ENCODE results near the gene USP25. TPM values are rescaled to one million over a fixed set of nuclear protein-coding genes. Genes with fewer than 3 reads are reported as not detected.

USP25 gene
- polyA plus RNA-seq, 2 donors, result 10.4 to 10.8 TPM

DNA sequence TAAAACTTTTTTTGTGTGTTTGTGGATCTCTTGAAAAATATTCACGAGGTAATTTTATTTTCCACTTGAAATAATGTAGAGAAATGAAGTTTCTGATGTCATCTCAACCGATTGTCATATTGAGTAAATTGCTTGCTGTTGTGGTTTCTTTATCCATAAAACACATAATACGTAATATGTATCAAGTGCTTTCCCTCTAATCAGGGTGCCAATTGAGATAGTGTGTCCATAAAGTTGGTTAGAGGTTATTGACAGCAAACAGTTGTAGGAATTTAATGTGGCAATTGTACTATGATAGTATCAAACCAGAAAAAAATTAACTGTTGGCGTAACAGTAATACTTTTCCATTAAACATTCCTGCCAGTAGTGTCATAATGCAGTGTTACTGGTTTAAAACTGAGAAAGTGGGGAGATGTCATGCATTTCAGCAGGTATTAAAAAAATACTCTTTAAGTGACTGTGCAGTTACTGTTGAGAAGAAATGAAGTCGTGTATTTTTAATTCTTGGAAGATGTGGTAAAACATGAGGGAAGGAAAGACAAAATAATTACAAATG lies 38.3 kb downstream of the USP25 start:
- H3K4me3 ChIP-seq (ENCODE audit: low read depth in 1 of 2, low read length in 2 of 2), result no peak overlapping the region
- H3K9me3 ChIP-seq (ENCODE audit: control insufficient read depth in 2 of 2, insufficient read depth in 1 of 2, low read depth in 1 of 2, low read length in 1 of 2), result no peaks in the 10 kb centered on the region
- H3K27me3 ChIP-seq (ENCODE audit: control insufficient read depth in 1 of 2, insufficient read depth in 2 of 2, low read length in 2 of 2), result no peaks in the 10 kb centered on the region
- no peak overlapping the region for H3K27ac ChIP-seq (ENCODE audit: low read depth in 2 of 2, low read length in 1 of 2)
- peaks cover 0 to 2% of the 10 kb centered on the region in 2 donors for H3K4me1 ChIP-seq (ENCODE audit: control insufficient read depth in 2 of 2, insufficient read depth in 2 of 2, low read length in 1 of 2)
- WGBS, 2 donors, result 76 to 88% methylated on average over 5 of the region's 5 CpGs
- H3K36me3 ChIP-seq (ENCODE audit: control insufficient read depth in 2 of 2, insufficient read depth in 2 of 2, low read length in 1 of 2), result no peaks in the 10 kb centered on the region

DNA sequence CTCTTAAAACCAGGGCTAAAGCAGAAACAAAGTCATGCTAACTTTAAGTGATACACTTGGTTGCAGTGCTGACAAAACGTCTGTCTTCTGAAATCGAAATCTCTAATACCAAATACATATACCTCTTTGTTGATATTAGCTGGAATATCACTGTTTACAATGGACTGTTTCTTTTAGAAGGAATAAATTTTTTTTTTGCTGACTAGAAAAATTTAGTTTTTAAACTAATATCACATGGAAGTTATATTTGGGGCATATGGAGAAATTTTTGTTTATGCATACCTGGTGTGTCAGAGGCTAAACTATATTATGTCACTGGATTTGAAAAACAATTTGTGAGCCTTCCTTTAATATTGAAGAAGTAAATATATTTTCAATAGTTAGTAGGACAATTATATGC lies 39.1 kb downstream of the USP25 start:
- no peak overlapping the region for H3K4me3 ChIP-seq (ENCODE audit: low read depth in 1 of 2, low read length in 2 of 2)
- H3K4me1 ChIP-seq (ENCODE audit: control insufficient read depth in 2 of 2, insufficient read depth in 2 of 2, low read length in 1 of 2), result peaks cover 0 to 2% of the 10 kb centered on the region in 2 donors

DNA sequence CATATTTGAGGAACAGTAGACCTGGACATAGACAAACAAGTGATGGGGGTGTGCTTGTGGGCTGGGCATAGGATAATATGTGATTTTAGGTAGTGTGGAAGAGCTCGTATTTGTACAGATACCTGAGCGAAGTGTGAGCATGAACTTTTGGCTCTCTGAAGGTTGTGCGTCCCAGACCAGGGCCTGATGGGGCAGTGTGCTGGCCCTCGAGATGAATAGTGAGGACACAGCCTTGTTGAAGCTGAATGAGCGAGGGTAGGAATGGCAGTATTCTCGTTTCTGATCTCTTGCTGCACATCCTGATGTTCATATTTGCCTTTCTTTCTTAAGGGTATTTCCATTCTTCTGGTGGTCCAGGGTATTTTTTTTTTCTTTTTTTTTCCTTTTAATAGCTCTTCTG lies 41.5 kb downstream of the USP25 start:
- Histone ChIP-seq H3K27me3 (ENCODE audit: control insufficient read depth in 1 of 2, insufficient read depth in 2 of 2, low read length in 2 of 2) (no peaks in the 10 kb centered on the region), H3K4me1 (ENCODE audit: control insufficient read depth in 2 of 2, insufficient read depth in 2 of 2, low read length in 1 of 2) (peaks cover 0 to 2% of the 10 kb centered on the region in 2 donors), H3K4me3 (ENCODE audit: low read depth in 1 of 2, low read length in 2 of 2) (no peak overlapping the region), H3K9me3 (ENCODE audit: control insufficient read depth in 2 of 2, insufficient read depth in 1 of 2, low read depth in 1 of 2, low read length in 1 of 2) (no peaks in the 10 kb centered on the region), H3K27ac (ENCODE audit: low read depth in 2 of 2, low read length in 1 of 2) (no peak overlapping the region), H3K36me3 (ENCODE audit: control insufficient read depth in 2 of 2, insufficient read depth in 2 of 2, low read length in 1 of 2) (no peaks in the 10 kb centered on the region)
- 97% methylated on average over 6 of the region's 6 CpGs for WGBS, 2 donors

More for the DNA sequence above, 39.1 kb downstream of the USP25 start:
- Histone ChIP-seq H3K27me3 (ENCODE audit: control insufficient read depth in 1 of 2, insufficient read depth in 2 of 2, low read length in 2 of 2) (no peaks in the 10 kb centered on the region), H3K27ac (ENCODE audit: low read depth in 2 of 2, low read length in 1 of 2) (no peak overlapping the region), H3K36me3 (ENCODE audit: control insufficient read depth in 2 of 2, insufficient read depth in 2 of 2, low read length in 1 of 2) (no peaks in the 10 kb centered on the region), H3K9me3 (ENCODE audit: control insufficient read depth in 2 of 2, insufficient read depth in 1 of 2, low read depth in 1 of 2, low read length in 1 of 2) (no peaks in the 10 kb centered on the region)
- 75 to 79% methylated on average over 2 of the region's 2 CpGs for WGBS, 2 donors

GRCh38 chr21:15772654-15773053 lies 42.9 kb downstream of the USP25 start:
- Histone ChIP-seq H3K4me3 (ENCODE audit: low read depth in 1 of 2, low read length in 2 of 2) (no peak overlapping the region), H3K4me1 (ENCODE audit: control insufficient read depth in 2 of 2, insufficient read depth in 2 of 2, low read length in 1 of 2) (peaks cover 0 to 2% of the 10 kb centered on the region in 2 donors), H3K36me3 (ENCODE audit: control insufficient read depth in 2 of 2, insufficient read depth in 2 of 2, low read length in 1 of 2) (no peaks in the 10 kb centered on the region), H3K27me3 (ENCODE audit: control insufficient read depth in 1 of 2, insufficient read depth in 2 of 2, low read length in 2 of 2) (no peaks in the 10 kb centered on the region), H3K9me3 (ENCODE audit: control insufficient read depth in 2 of 2, insufficient read depth in 1 of 2, low read depth in 1 of 2, low read length in 1 of 2) (no peaks in the 10 kb centered on the region), H3K27ac (ENCODE audit: low read depth in 2 of 2, low read length in 1 of 2) (no peak overlapping the region)
- WGBS, 2 donors, result 75 to 96% methylated on average over 3 of the region's 3 CpGs

DNA sequence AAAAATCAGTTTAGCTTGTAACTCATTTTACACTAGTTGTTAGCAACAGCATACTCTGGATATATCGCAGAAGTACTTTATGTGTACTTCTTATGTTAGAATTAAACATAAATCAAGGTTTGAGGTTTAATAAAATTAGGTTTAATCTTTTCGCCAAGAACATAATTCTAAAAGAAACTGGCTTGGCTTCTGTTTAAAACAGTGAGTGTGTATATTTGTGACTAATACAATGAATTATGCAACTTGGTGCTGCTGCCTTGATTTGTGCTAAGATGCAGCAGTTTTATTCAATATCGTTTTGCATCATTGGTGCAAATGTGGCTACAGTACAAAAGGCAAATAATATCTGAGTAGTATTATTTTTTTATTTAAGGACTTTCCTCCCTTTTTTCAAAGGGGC lies 44.8 kb downstream of the USP25 start:
- no peak overlapping the region for H3K4me3 ChIP-seq (ENCODE audit: low read depth in 1 of 2, low read length in 2 of 2)
- no peaks in the 10 kb centered on the region for H3K36me3 ChIP-seq (ENCODE audit: control insufficient read depth in 2 of 2, insufficient read depth in 2 of 2, low read length in 1 of 2)
- H3K27ac ChIP-seq (ENCODE audit: low read depth in 2 of 2, low read length in 1 of 2), result no peak overlapping the region
- H3K27me3 ChIP-seq (ENCODE audit: control insufficient read depth in 1 of 2, insufficient read depth in 2 of 2, low read length in 2 of 2), result no peaks in the 10 kb centered on the region
- H3K4me1 ChIP-seq (ENCODE audit: control insufficient read depth in 2 of 2, insufficient read depth in 2 of 2, low read length in 1 of 2), result peaks cover 0 to 2% of the 10 kb centered on the region in 2 donors
- 48 to 58% methylated on average over 3 of the region's 3 CpGs for WGBS, 2 donors
- no peaks in the 10 kb centered on the region for H3K9me3 ChIP-seq (ENCODE audit: control insufficient read depth in 2 of 2, insufficient read depth in 1 of 2, low read depth in 1 of 2, low read length in 1 of 2)

GRCh38 chr21:15775291-15775690 lies 45.5 kb downstream of the USP25 start:
- H3K27ac ChIP-seq (ENCODE audit: low read depth in 2 of 2, low read length in 1 of 2), result no peak overlapping the region
- WGBS, 2 donors, result 91 to 97% methylated on average over 4 of the region's 4 CpGs
- no peaks in the 10 kb centered on the region for H3K36me3 ChIP-seq (ENCODE audit: control insufficient read depth in 2 of 2, insufficient read depth in 2 of 2, low read length in 1 of 2)
- no peak overlapping the region for H3K4me3 ChIP-seq (ENCODE audit: low read depth in 1 of 2, low read length in 2 of 2)
- H3K27me3 ChIP-seq (ENCODE audit: control insufficient read depth in 1 of 2, insufficient read depth in 2 of 2, low read length in 2 of 2), result no peaks in the 10 kb centered on the region
- peaks cover 0 to 2% of the 10 kb centered on the region in 2 donors for H3K4me1 ChIP-seq (ENCODE audit: control insufficient read depth in 2 of 2, insufficient read depth in 2 of 2, low read length in 1 of 2)
- no peaks in the 10 kb centered on the region for H3K9me3 ChIP-seq (ENCODE audit: control insufficient read depth in 2 of 2, insufficient read depth in 1 of 2, low read depth in 1 of 2, low read length in 1 of 2)

DNA sequence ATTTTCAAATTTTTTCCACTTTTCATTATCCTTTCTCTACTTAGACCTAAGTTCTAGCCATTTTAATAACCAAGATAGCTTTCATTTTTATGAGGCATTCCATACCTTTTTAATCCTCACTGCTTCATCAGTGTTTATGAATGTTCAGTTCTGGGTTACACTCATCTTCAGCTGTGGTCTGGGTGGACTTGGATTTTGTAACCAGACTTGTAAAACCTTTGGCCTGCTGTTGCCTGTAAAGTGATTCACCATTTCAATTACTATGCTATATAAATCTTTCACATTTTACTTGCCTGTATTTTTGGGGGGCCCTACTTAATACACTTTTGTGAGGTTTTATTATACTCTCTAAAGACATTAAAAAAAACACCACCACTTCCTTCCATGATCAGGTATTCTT lies 46.2 kb downstream of the USP25 start:
- H3K4me3 ChIP-seq (ENCODE audit: low read depth in 1 of 2, low read length in 2 of 2), result no peak overlapping the region
- no peaks in the 10 kb centered on the region for H3K27me3 ChIP-seq (ENCODE audit: control insufficient read depth in 1 of 2, insufficient read depth in 2 of 2, low read length in 2 of 2)
- H3K27ac ChIP-seq (ENCODE audit: low read depth in 2 of 2, low read length in 1 of 2), result no peak overlapping the region
- no peaks in the 10 kb centered on the region for H3K9me3 ChIP-seq (ENCODE audit: control insufficient read depth in 2 of 2, insufficient read depth in 1 of 2, low read depth in 1 of 2, low read length in 1 of 2)
- H3K36me3 ChIP-seq (ENCODE audit: control insufficient read depth in 2 of 2, insufficient read depth in 2 of 2, low read length in 1 of 2), result peaks cover 0 to 2% of the 10 kb centered on the region in 2 donors
- H3K4me1 ChIP-seq (ENCODE audit: control insufficient read depth in 2 of 2, insufficient read depth in 2 of 2, low read length in 1 of 2), result peaks cover 0 to 2% of the 10 kb centered on the region in 2 donors

DNA sequence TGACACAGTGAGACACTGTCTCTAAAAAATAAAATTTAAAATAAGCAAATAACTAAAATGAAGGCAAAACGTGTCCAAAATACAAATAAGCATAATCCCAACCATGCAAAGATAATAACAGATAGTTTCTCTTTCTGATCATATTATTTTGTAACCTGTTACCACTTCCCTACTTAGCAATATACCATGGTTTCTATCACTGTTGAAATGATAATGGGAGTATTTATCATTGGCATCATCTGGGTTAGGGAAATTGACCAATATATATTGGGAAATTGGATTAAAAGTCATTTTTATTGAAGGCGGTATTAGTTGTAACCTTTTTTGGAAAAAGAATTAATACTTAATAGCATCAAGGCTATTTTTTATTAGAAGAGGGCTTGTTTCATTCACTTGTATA lies 47.0 kb downstream of the USP25 start:
- Histone ChIP-seq H3K9me3 (ENCODE audit: control insufficient read depth in 2 of 2, insufficient read depth in 1 of 2, low read depth in 1 of 2, low read length in 1 of 2) (no peaks in the 10 kb centered on the region), H3K4me3 (ENCODE audit: low read depth in 1 of 2, low read length in 2 of 2) (no peak overlapping the region), H3K36me3 (ENCODE audit: control insufficient read depth in 2 of 2, insufficient read depth in 2 of 2, low read length in 1 of 2) (peaks cover 6% of the 10 kb centered on the region in 2 donors), H3K27me3 (ENCODE audit: control insufficient read depth in 1 of 2, insufficient read depth in 2 of 2, low read length in 2 of 2) (no peaks in the 10 kb centered on the region), H3K4me1 (ENCODE audit: control insufficient read depth in 2 of 2, insufficient read depth in 2 of 2, low read length in 1 of 2) (peaks cover 0 to 2% of the 10 kb centered on the region in 2 donors), H3K27ac (ENCODE audit: low read depth in 2 of 2, low read length in 1 of 2) (no peak overlapping the region)
- WGBS, 2 donors, result 81 to 83% methylated on average over 2 of the region's 2 CpGs

DNA sequence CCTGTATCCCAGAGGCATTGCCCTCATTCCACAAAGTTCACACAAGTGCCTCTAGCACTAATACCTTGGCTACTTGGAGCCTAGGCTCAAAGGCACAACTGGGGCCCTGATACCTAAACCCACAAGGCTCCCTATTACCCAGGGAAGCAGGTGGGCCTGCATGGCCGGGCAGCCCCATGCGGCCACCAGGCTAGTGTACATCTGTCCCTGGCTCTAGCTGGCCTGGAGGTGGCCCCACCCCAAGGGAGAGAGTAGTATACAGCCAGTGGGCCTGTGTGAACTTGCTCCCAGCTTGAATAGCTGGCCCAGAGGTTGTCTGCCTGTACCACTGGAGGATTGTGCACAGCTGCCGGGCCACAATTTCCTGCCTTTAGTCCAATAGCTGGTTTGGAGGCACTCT lies 52.2 kb downstream of the USP25 start:
- Histone ChIP-seq H3K27ac (ENCODE audit: low read depth in 2 of 2, low read length in 1 of 2) (no peak overlapping the region), H3K27me3 (ENCODE audit: control insufficient read depth in 1 of 2, insufficient read depth in 2 of 2, low read length in 2 of 2) (no peaks in the 10 kb centered on the region), H3K36me3 (ENCODE audit: control insufficient read depth in 2 of 2, insufficient read depth in 2 of 2, low read length in 1 of 2) (peaks cover 11 to 15% of the 10 kb centered on the region in 2 donors), H3K9me3 (ENCODE audit: control insufficient read depth in 2 of 2, insufficient read depth in 1 of 2, low read depth in 1 of 2, low read length in 1 of 2) (peaks cover 0 to 6% of the 10 kb centered on the region in 2 donors), H3K4me3 (ENCODE audit: low read depth in 1 of 2, low read length in 2 of 2) (no peak overlapping the region), H3K4me1 (ENCODE audit: control insufficient read depth in 2 of 2, insufficient read depth in 2 of 2, low read length in 1 of 2) (no peaks in the 10 kb centered on the region)
- 94 to 100% methylated on average over 3 of the region's 3 CpGs for WGBS, 2 donors

- Histone ChIP-seq H3K36me3 (ENCODE audit: control insufficient read depth in 2 of 2, insufficient read depth in 2 of 2, low read length in 1 of 2) (no peaks in the 10 kb centered on the region), H3K27ac (ENCODE audit: low read depth in 2 of 2, low read length in 1 of 2) (no peak overlapping the region), H3K4me3 (ENCODE audit: low read depth in 1 of 2, low read length in 2 of 2) (no peak overlapping the region), H3K27me3 (ENCODE audit: control insufficient read depth in 1 of 2, insufficient read depth in 2 of 2, low read length in 2 of 2) (no peaks in the 10 kb centered on the region), H3K9me3 (ENCODE audit: control insufficient read depth in 2 of 2, insufficient read depth in 1 of 2, low read depth in 1 of 2, low read length in 1 of 2) (no peaks in the 10 kb centered on the region), H3K4me1 (ENCODE audit: control insufficient read depth in 2 of 2, insufficient read depth in 2 of 2, low read length in 1 of 2) (no peaks in the 10 kb centered on the region)
- 76 to 78% methylated on average over 4 of the region's 4 CpGs for WGBS, 2 donors
These were observed 59.2 kb downstream of the USP25 start for GRCh38 chr21:15788847-15789523.
